ENCODE results near the gene NRIP1.

Gene NRIP1

GRCh38 chr21:14968821-14969220 lies 96.0 kb downstream of the NRIP1 start:
- Histone ChIP-seq H3K36me3 (ENCODE audit: insufficient read depth) (no peaks in the 10 kb centered on the region), H2AFZ (ENCODE audit: low read depth) (no peak overlapping the region), H3K4me1 (ENCODE audit: low read depth, poor library complexity, severe bottlenecking) (no peaks in the 10 kb centered on the region), H3K4me2 (no peak overlapping the region), H3K27me3 (ENCODE audit: insufficient read depth, low read depth) (no peaks in the 10 kb centered on the region), H4K20me1 (ENCODE audit: insufficient read depth) (no peaks in the 10 kb centered on the region), H3K9ac (no peak overlapping the region), H3K79me2 (ENCODE audit: insufficient read depth, low read depth) (no peaks in the 10 kb centered on the region), H3K4me3 (IDR thresholded peaks at IDR 0.05; ENCODE audit: insufficient read depth, low read depth, low read length) (no peak overlapping the region), H3K27ac (no peak overlapping the region)
- TF ChIP-seq CTCF (conservative IDR thresholded peaks at IDR 0.05; ENCODE audit: low read depth, low read length): no peak

GRCh38 chr21:14968029-14968428 lies 96.8 kb downstream of the NRIP1 start:
- Histone ChIP-seq H4K20me1 (ENCODE audit: insufficient read depth) (no peaks in the 10 kb centered on the region), H3K9ac (no peak overlapping the region), H3K4me2 (no peak overlapping the region), H3K36me3 (ENCODE audit: insufficient read depth) (no peaks in the 10 kb centered on the region), H3K4me1 (ENCODE audit: low read depth, poor library complexity, severe bottlenecking) (no peaks in the 10 kb centered on the region), H2AFZ (ENCODE audit: low read depth) (no peak overlapping the region), H3K27me3 (ENCODE audit: insufficient read depth, low read depth) (no peaks in the 10 kb centered on the region), H3K4me3 (IDR thresholded peaks at IDR 0.05; ENCODE audit: insufficient read depth, low read depth, low read length) (no peak overlapping the region), H3K27ac (no peak overlapping the region), H3K79me2 (ENCODE audit: insufficient read depth, low read depth) (no peaks in the 10 kb centered on the region)
- TF ChIP-seq CTCF (conservative IDR thresholded peaks at IDR 0.05; ENCODE audit: low read depth, low read length): no peak

GRCh38 chr21:14964621-14965020 lies 100.2 kb downstream of the NRIP1 start:
- no peak overlapping the region for H2AFZ ChIP-seq (ENCODE audit: low read depth)
- H3K79me2 ChIP-seq (ENCODE audit: insufficient read depth, low read depth): no peaks in the 10 kb centered on the region
- no peaks in the 10 kb centered on the region for H4K20me1 ChIP-seq (ENCODE audit: insufficient read depth)
- no peaks in the 10 kb centered on the region for H3K27me3 ChIP-seq (ENCODE audit: insufficient read depth, low read depth)
- H3K9ac ChIP-seq: no peak overlapping the region
- H3K4me3 ChIP-seq (IDR thresholded peaks at IDR 0.05; ENCODE audit: insufficient read depth, low read depth, low read length): no peak overlapping the region
- H3K4me2 ChIP-seq: no peak overlapping the region
- no peaks in the 10 kb centered on the region for H3K4me1 ChIP-seq (ENCODE audit: low read depth, poor library complexity, severe bottlenecking)
- no peak for TF ChIP-seq CTCF (conservative IDR thresholded peaks at IDR 0.05; ENCODE audit: low read depth, low read length)
- H3K27ac ChIP-seq: no peak overlapping the region
- no peaks in the 10 kb centered on the region for H3K36me3 ChIP-seq (ENCODE audit: insufficient read depth)

- Histone ChIP-seq H2AFZ (ENCODE audit: low read depth) (no peak overlapping the region), H3K27ac (no peak overlapping the region), H3K4me1 (ENCODE audit: low read depth, poor library complexity, severe bottlenecking) (no peaks in the 10 kb centered on the region), H3K36me3 (ENCODE audit: insufficient read depth) (no peaks in the 10 kb centered on the region), H3K4me3 (IDR thresholded peaks at IDR 0.05; ENCODE audit: insufficient read depth, low read depth, low read length) (no peak overlapping the region), H3K9ac (no peak overlapping the region), H4K20me1 (ENCODE audit: insufficient read depth) (no peaks in the 10 kb centered on the region), H3K79me2 (ENCODE audit: insufficient read depth, low read depth) (no peaks in the 10 kb centered on the region), H3K27me3 (ENCODE audit: insufficient read depth, low read depth) (no peaks in the 10 kb centered on the region), H3K4me2 (no peak overlapping the region)
- TF ChIP-seq CTCF (conservative IDR thresholded peaks at IDR 0.05; ENCODE audit: low read depth, low read length): no peak
These were observed 102.6 kb downstream of the NRIP1 start for GRCh38 chr21:14962217-14962616.

GRCh38 chr21:14961502-14961901 lies 103.3 kb downstream of the NRIP1 start:
- Histone ChIP-seq H3K36me3 (ENCODE audit: insufficient read depth) (no peaks in the 10 kb centered on the region), H3K79me2 (ENCODE audit: insufficient read depth, low read depth) (no peaks in the 10 kb centered on the region), H2AFZ (ENCODE audit: low read depth) (no peak overlapping the region), H3K4me1 (ENCODE audit: low read depth, poor library complexity, severe bottlenecking) (no peaks in the 10 kb centered on the region), H3K9ac (no peak overlapping the region), H3K27me3 (ENCODE audit: insufficient read depth, low read depth) (no peaks in the 10 kb centered on the region), H3K4me3 (IDR thresholded peaks at IDR 0.05; ENCODE audit: insufficient read depth, low read depth, low read length) (no peak overlapping the region), H4K20me1 (ENCODE audit: insufficient read depth) (no peaks in the 10 kb centered on the region), H3K27ac (no peak overlapping the region), H3K4me2 (no peak overlapping the region)
- TF ChIP-seq CTCF (conservative IDR thresholded peaks at IDR 0.05; ENCODE audit: low read depth, low read length): no peak

Data from KMS-11 (cell line).